A549 treated with AZD9567 at 1 μM for 4 hours (cell line): ENCODE data around the gene GCGR. TPM values are rescaled to one million over a fixed set of nuclear protein-coding genes. Genes with fewer than 3 reads are reported as not detected.

ENCODE experiments used
- total RNA-seq: library from RNA; stranded (reverse); fragments of 200-300 nt; extraction: Qiagen RNA extraction; gene quantifications from 5 replicates; pipeline ENCODE4 v1.2.3, GENCODE V29; 2022; ENCODE audit not compliant: insufficient read depth

The GCGR gene
- total RNA-seq, result 0.23 to 0.34 TPM (median 0.27 TPM) in 4 of 5 replicates, not detected in the other

DNA sequence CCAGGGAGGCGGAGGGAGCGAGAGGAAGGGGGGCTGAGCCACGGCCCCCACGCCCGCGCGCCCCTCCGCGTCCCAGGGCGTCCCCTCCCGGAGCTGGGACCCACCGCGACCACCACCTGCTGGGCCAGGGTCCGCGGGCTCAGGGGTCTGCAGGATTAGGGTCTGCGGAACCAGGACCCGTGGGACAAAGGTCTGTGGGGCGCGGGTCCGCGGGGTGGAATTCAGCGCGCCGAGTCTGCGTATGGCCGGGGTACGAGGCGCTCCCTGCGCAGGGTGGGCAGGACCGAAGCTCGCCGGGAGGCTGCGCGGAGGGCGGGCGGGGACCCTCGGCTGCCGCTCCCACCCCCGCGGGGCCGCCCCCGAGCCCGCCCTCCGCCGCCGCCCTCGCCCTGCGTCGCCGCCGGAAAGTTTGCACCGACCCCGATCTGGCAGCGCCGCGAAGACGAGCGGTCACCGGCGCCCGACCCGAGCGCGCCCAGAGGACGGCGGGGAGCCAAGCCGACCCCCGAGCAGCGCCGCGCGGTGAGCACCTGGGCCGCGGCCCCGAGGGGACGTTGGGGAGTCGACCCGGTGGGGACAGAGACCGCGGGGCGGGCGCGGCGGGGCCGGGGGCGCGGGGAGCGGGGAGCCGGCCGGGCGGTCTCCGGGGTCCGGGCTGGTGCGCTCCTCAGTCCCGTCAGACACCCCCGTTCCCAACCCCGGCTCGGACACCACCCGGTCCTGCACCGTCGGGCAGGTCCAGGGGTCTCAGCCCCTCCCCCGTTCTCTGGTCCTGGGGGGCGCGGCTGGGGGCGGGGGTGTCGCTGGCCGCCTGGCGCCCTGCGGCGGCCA is at the start of gene GCGR:
TSS of gene GCGR (plus strand) at position 423 of the 831 bp plus-strand sequence. CDS start 4,869 bp downstream, outside the sequence.

DNA sequence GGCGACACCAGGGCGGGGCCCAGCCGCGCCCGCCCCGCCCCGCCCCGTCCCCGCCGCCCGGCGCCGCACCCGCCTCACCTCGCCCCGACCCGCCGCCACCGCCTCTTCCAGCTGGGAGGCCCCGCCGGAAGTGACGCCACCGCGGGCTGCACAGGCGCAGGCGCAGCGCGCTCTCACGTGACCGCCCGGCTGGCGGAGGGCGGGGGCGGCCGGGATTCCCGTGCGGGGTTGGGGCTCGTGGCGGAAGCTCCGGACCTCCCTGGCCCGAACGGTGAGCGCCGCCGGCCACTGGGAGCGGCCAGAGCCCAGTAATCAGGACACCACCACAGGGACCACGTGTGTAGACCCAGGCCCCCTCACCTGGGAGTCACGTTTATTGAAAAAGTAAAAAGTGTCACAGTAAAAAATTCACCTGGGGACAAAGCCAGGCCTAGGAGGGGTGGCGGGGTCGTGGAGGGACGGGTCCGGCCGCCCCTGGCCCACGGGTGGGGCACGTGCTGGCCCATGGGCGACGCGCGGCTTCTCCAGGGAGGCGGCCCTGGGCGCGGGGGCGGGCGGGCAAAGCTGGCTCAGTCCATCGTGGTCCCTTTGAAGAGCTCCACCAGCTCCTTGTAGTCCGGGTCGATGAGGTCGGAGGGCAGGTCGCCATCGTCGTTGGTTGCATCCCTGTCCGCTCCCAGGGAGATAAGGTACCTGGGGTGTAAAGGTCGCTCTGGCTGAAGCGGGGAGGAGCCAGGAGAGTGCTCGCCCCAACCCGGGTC is 29.4 kb downstream of the GCGR start, which contains the start of gene MCRIP1:
TSS of gene MCRIP1 (minus strand) at position 132 of the 761 bp plus-strand sequence. CDS start 8,785 bp downstream, outside the sequence.

DNA sequence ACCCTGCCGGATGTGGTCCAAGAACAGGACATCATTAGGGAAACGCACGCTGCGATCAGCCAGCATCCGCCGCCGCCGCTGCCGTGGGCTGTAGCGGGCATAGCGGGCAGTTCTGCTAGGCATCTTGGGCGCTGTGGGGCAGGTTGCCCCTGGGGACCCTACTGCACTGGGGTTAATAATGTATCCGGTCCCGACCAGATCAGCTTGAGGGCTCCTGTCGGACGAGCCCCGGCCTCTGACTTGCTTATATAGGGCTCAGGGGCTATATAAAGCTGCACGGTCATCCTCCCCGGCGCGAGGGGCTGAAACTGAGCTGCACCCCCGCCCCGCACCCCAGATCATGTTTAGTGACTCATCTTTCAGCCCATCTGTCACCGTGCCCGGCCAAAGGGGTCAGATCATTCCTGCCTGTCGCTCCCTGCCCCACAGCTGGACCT is 30.9 kb downstream of the GCGR start, which contains the start of gene PPP1R27:
TSS of gene PPP1R27 (minus strand) at position 220 of the 437 bp plus-strand sequence. CDS start at position 123, 97 bp downstream.

DNA sequence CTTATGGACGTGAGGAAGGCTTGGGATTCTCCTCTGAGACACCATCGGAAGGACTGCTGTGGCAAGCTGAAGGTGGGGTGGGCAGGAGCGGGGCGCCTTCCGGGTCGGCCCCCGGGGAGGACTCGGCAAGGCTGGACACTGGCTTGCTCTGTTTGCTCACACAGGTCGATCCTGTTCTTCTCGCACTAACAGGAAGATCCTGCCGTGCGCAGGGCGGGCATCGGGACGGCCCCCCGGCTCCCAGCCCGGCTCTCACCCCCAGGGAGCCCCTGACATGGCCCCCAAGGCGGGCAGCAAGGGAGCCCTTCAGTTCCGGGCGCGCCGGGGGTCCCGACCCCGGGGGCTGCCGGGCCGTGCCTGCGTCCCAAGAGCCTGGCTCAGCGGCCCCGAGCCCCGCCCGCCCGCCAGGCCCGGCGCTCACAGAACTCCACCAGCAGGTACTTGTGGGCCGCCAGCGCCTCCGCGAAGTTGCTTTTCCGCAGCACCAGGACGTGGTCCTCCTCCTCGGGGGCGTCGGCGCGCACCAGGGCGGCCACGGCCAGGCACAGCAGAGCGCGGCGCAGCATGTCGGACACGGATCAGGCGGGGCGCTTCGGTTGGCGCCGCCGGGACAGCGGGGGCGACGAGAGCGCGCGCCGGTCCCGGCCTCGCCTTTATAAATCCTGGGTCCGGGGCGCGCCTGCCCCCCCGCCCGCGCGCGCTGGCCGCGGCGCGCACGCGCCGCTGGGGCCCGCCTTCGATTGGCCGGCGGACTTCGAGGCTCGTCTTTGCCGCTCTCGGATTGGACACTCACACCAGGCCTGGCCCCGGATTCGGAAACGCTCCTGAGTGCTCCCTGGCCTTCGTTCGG is 56.2 kb downstream of the GCGR start, which contains the start of gene P4HB:
TSS of gene P4HB (minus strand) at position 630 of the 850 bp plus-strand sequence. CDS start at position 566, 64 bp downstream.

Other genes starting within 250 kb of the GCGR start
- gene NPLOC4, start 167.0 kb upstream of the GCGR start, total RNA-seq, result 88.7 to 101 TPM (median 98.7 TPM) in 5 replicates
- gene TSPAN10, start 167.0 kb upstream of the GCGR start, total RNA-seq, result 4.2 to 5.2 TPM (median 4.8 TPM) in 5 replicates
- gene PDE6G, start 147.6 kb upstream of the GCGR start, total RNA-seq, result 1.8 to 2.8 TPM (median 2.2 TPM) in 4 of 5 replicates, not detected in the other
- gene OXLD1, start 137.5 kb upstream of the GCGR start, total RNA-seq, result 29.0 to 66.0 TPM (median 60.7 TPM) in 5 replicates
- gene CCDC137, start 137.4 kb upstream of the GCGR start, total RNA-seq, result 51.6 to 68.7 TPM (median 63.4 TPM) in 5 replicates
- gene ARL16, start 120.4 kb upstream of the GCGR start, total RNA-seq, result 42.6 to 53.2 TPM (median 50.4 TPM) in 5 replicates
- gene HGS, start 120.1 kb upstream of the GCGR start, total RNA-seq, result 127 to 213 TPM (median 208 TPM) in 5 replicates
- gene MRPL12, start 100.8 kb upstream of the GCGR start, total RNA-seq, result 183 to 322 TPM (median 292 TPM) in 5 replicates
- gene SLC25A10, start 91.9 kb upstream of the GCGR start, total RNA-seq, result 41.8 to 47.4 TPM (median 45.7 TPM) in 5 replicates
- gene MCRIP1, start 29.1 kb downstream of the GCGR start, total RNA-seq, result 94.0 to 106 TPM (median 105 TPM) in 5 replicates
- gene PPP1R27, start 30.9 kb downstream of the GCGR start, total RNA-seq, result 0.26 to 0.38 TPM (median 0.29 TPM) in 3 of 5 replicates, not detected in the others
- 687 to 859 TPM (median 711 TPM) in 5 replicates for gene P4HB, start 56.4 kb downstream of the GCGR start, total RNA-seq
- 554 to 671 TPM (median 613 TPM) in 5 replicates for gene ARHGDIA, start 67.2 kb downstream of the GCGR start, total RNA-seq
- 198 to 235 TPM (median 220 TPM) in 5 replicates for gene ALYREF, start 87.4 kb downstream of the GCGR start, total RNA-seq
- 168 to 303 TPM (median 290 TPM) in 5 replicates for gene ANAPC11, start 87.6 kb downstream of the GCGR start, total RNA-seq
- 0.28 to 0.60 TPM (median 0.49 TPM) in 4 of 5 replicates, not detected in the other for gene NPB, start 98.1 kb downstream of the GCGR start, total RNA-seq
- 17.3 to 20.1 TPM (median 19.1 TPM) in 5 replicates for gene PCYT2, start 107.2 kb downstream of the GCGR start, total RNA-seq
- gene SIRT7, start 114.0 kb downstream of the GCGR start, total RNA-seq, result 30.1 to 52.5 TPM (median 49.2 TPM) in 5 replicates
- 22.5 to 38.3 TPM (median 33.1 TPM) in 5 replicates for gene MAFG, start 123.6 kb downstream of the GCGR start, total RNA-seq
- 80.7 to 124 TPM (median 87.4 TPM) in 5 replicates for gene PYCR1, start 133.2 kb downstream of the GCGR start, total RNA-seq
- gene MYADML2, start 143.1 kb downstream of the GCGR start, total RNA-seq, result not detected in 5 replicates
- gene NOTUM, start 157.0 kb downstream of the GCGR start, total RNA-seq, result 0.23 to 0.62 TPM (median 0.33 TPM) in 4 of 5 replicates, not detected in the other
- gene ASPSCR1, start 173.5 kb downstream of the GCGR start, total RNA-seq, result 20.2 to 29.6 TPM (median 27.4 TPM) in 5 replicates
- 163 to 207 TPM (median 195 TPM) in 5 replicates for gene CENPX, start 218.7 kb downstream of the GCGR start, total RNA-seq
- 7.8 to 17.0 TPM (median 14.7 TPM) in 5 replicates for gene LRRC45, start 219.2 kb downstream of the GCGR start, total RNA-seq
- 19.0 to 41.3 TPM (median 38.5 TPM) in 5 replicates for gene RAC3, start 227.5 kb downstream of the GCGR start, total RNA-seq
- gene DCXR, start 233.5 kb downstream of the GCGR start, total RNA-seq, result 76.5 to 117 TPM (median 111 TPM) in 5 replicates
- 20.8 to 24.8 TPM (median 24.4 TPM) in 5 replicates for gene RFNG, start 247.7 kb downstream of the GCGR start, total RNA-seq
- gene GPS1, start 247.7 kb downstream of the GCGR start, total RNA-seq, result 120 to 154 TPM (median 137 TPM) in 5 replicates